Stimulated activated CD4-positive, alpha-beta T cell treated with anti-CD3 and anti-CD28 coated beads, Interleukin-15, amount 100 ng/mL, for 1 hour (primary cell): Measurements from ENCODE around the gene SOX18.

Source experiments
- DNase-seq, 2 donors: peaks; one replicate each; pipeline ENCODE4 v3.0.0-alpha.2; 2020; ENCODE audit warnings: low read depth in 1 of 2, low spot score in 1 of 2

Gene SOX18

GRCh38 chr20:64080813-64081623, 31.6 kb upstream of the SOX18 start:
- no peak for DNase-seq

GRCh38 chr20:64080013-64080812, 30.8 kb upstream of the SOX18 start, which contains the start of gene OPRL1:
OPRL1 (plus strand) TSS chr20:64080082; CDS start chr20:64092721, 12,639 bp downstream.
- DNase-seq: no peak

GRCh38 chr20:64079273-64080012, 30.0 kb upstream of the SOX18 start, which contains the start of gene RGS19:
RGS19 (minus strand) TSS chr20:64079518; CDS start chr20:64076886, 2,632 bp downstream.
- peak; percentile 40 to 54 for DNase-seq

- no peak for DNase-seq
Observed at GRCh38 chr20:64078934-64079272, 29.5 kb upstream of the SOX18 start.

GRCh38 chr20:64077876-64078551, 28.6 kb upstream of the SOX18 start:
- peak in 1 of 2 donors; percentile 35 for DNase-seq

GRCh38 chr20:64077541-64077875, 28.1 kb upstream of the SOX18 start:
- DNase-seq: no peak

GRCh38 chr20:64077094-64077493, 27.7 kb upstream of the SOX18 start:
- no peak for DNase-seq

GRCh38 chr20:64076061-64076997, 26.9 kb upstream of the SOX18 start:
- no peak for DNase-seq

GRCh38 chr20:64075556-64075955, 26.1 kb upstream of the SOX18 start:
- no peak for DNase-seq

- DNase-seq: no peak
Observed at GRCh38 chr20:64074963-64075362, 25.5 kb upstream of the SOX18 start.

- DNase-seq: no peak
Observed at GRCh38 chr20:64074184-64074789, 24.8 kb upstream of the SOX18 start.

GRCh38 chr20:64073476-64074183, 24.2 kb upstream of the SOX18 start:
- DNase-seq: no peak

- DNase-seq: no peak
Observed at GRCh38 chr20:64072498-64073063, 23.1 kb upstream of the SOX18 start.

- DNase-seq: no peak
Observed at GRCh38 chr20:64071341-64072332, 22.2 kb upstream of the SOX18 start.

GRCh38 chr20:64070244-64070993, 21.0 kb upstream of the SOX18 start:
- no peak for DNase-seq

- no peak for DNase-seq
Observed at GRCh38 chr20:64069614-64070243, 20.3 kb upstream of the SOX18 start.
